ENCODE measurements around the gene NT5C1B. TPM values are rescaled to one million over a fixed set of nuclear protein-coding genes. Genes with fewer than 3 reads are reported as not detected.

NT5C1B gene
- total RNA-seq, 2 experiments from 2014 or later, result not detected

DNA sequence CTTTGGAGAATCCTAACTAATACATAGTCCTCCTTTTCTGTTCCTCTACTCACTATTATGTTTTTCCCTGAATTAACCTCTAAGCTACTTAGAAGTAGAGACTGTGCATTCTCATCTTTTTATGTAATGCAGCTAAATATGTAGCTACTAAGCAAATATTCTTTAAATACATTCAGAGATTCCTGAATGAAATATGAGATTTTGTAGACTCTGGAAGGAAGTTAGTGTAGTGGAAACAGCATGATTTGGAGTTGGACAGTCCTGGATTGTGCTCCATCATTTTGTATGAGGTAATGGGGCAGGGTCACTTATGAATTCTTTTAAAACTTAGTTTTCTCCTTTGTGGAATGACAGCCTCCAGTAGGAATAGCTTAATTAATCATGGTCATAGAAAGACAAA is 24.7 kb upstream of the NT5C1B start:
- Mint-ChIP-seq H3K4me1 (no peaks in the 10 kb centered on the region), H3K9me3 (ENCODE audit: low read depth) (peaks cover 2% of the 10 kb centered on the region), H3K4me3 (no peak overlapping the region), H3K27me3 (no peaks in the 10 kb centered on the region), H3K36me3 (ENCODE audit: low read depth) (peaks cover 8% of the 10 kb centered on the region), H3K27ac (no peak overlapping the region)
- ChIA-PET CTCF (no interaction called here), POLR2A (no interaction called here)
- intact Hi-C loops (cut with DNase I, micrococcal nuclease), result no loop called here
- DNase-seq (no peak), ATAC-seq (no peak)

DNA sequence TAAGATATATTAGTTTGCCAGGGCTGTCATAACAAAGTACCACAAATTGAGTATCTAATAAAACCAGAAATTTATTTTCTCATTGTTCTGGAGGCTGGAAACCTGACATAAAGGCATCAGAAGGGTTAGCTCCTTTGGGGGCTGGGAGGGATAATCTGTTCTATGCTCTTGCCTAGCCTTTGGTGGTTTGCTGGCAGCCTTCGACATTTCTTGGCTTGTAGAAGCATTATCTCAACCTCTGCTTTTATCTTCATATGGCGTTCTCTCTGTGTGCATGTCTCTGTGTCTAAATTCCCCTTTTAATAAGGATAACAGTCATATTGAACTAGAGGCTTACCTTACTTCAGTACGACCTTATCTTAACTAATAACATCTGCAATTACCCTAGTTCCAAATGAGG is 22.8 kb upstream of the NT5C1B start:
- H3K9me3 Mint-ChIP-seq (ENCODE audit: low read depth), result peaks cover 2% of the 10 kb centered on the region
- no peaks in the 10 kb centered on the region for H3K4me1 Mint-ChIP-seq

DNA sequence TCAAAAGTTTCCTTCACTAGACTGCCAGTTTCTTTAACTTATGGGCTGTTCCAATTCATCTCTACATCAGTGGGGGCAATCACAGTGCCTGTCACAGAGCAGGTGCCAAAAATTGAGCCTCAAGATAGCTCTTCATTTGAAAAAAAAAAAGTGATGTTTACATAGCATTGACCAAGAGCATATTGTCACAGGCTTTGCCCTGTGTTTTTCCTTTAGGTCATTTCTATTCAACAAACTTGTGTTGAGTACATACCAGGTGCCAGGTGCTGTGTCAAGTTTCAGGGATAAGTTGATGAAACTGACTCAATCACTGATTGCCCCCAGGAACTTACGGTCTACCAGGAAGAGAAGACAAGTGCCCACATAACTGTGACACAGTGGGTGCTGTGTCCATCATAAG is 22.2 kb upstream of the NT5C1B start:
- no peak for ATAC-seq
- no peak overlapping the region for H3K27ac Mint-ChIP-seq
- H3K4me1 Mint-ChIP-seq, result no peaks in the 10 kb centered on the region
- ChIA-PET POLR2A (no interaction called here), CTCF (interaction anchor here (0.7 kb wide), 1 partner anchor 22 kb away, joined by 3 read pairs; no protein-coding TSS in a partner anchor)
- no peak for DNase-seq
- no peaks in the 10 kb centered on the region for H3K27me3 Mint-ChIP-seq
- H3K36me3 Mint-ChIP-seq (ENCODE audit: low read depth), result peaks cover 4% of the 10 kb centered on the region
- intact Hi-C loops (cut with DNase I, micrococcal nuclease), result no loop called here
- peaks cover 2% of the 10 kb centered on the region for H3K9me3 Mint-ChIP-seq (ENCODE audit: low read depth)
- no peak overlapping the region for H3K4me3 Mint-ChIP-seq

More for the DNA sequence above, 22.8 kb upstream of the NT5C1B start:
- ChIA-PET CTCF (interaction anchor here (0.7 kb wide), 1 partner anchor 22 kb away, joined by 3 read pairs; no protein-coding TSS in a partner anchor), POLR2A (no interaction called here)
- intact Hi-C loops (cut with DNase I, micrococcal nuclease), result no loop called here
- no peak overlapping the region for H3K4me3 Mint-ChIP-seq
- no peaks in the 10 kb centered on the region for H3K27me3 Mint-ChIP-seq
- no peak for ATAC-seq
- no peak overlapping the region for H3K27ac Mint-ChIP-seq
- no peak for DNase-seq
- peaks cover 4% of the 10 kb centered on the region for H3K36me3 Mint-ChIP-seq (ENCODE audit: low read depth)

DNA sequence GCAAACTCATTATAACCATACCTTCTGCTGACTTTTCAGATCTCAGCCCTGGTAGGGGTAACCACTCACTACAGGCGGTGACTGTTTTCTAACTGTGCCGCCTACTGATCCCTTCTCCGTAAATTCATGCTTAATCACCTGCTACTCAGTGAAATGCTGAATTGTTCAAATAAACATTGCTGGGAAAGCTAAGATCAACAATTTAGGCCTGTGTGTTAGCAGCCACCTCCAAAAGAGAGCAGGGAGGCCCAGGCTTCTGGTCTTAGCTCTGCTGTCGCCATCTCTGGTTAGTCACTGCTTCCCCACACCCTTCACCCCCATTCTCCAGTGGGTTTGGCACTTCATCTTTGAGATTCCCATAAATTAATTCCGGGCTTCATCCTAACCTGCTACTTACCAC is 21.8 kb upstream of the NT5C1B start:
- ChIA-PET CTCF (interaction anchor here (0.7 kb wide), 1 partner anchor 1252 kb away, joined by 3 read pairs; no protein-coding TSS in a partner anchor), POLR2A (interaction anchor here (0.6 to 0.8 kb wide), 2 partner anchors 393 to 798 kb away, joined by 3 read pairs; no protein-coding TSS in a partner anchor)
- DNase-seq (no peak), ATAC-seq (no peak)
- Mint-ChIP-seq H3K27ac (no peak overlapping the region), H3K9me3 (ENCODE audit: low read depth) (peaks cover 2% of the 10 kb centered on the region), H3K36me3 (ENCODE audit: low read depth) (peaks cover 4% of the 10 kb centered on the region), H3K27me3 (no peaks in the 10 kb centered on the region), H3K4me1 (no peaks in the 10 kb centered on the region), H3K4me3 (no peak overlapping the region)
- intact Hi-C loops (cut with DNase I, micrococcal nuclease), result no loop called here

DNA sequence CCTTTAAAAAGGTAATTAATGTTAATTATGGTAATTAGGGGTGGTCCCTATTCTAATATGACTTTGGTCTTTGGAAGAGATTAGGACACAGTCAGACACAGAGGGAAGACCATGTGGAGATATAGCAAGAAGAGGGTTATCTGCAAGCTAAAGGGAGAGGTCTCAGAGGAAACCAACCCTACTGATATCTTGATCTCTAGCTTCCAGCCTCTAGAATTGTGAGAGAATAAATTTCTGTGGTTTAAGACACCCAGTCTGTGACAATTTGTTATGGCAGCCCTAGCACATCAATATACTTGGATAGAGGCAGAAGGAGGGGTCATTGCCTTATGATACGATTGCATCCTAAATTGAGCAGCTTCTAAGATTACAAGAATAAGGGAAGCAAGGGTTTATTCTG is 21.3 kb upstream of the NT5C1B start:
- ChIA-PET CTCF (interaction anchor here (0.7 kb wide), 1 partner anchor 1252 kb away, joined by 3 read pairs; no protein-coding TSS in a partner anchor), POLR2A (interaction anchor here (0.6 to 0.8 kb wide), 2 partner anchors 394 to 798 kb away, joined by 3 read pairs; no protein-coding TSS in a partner anchor)
- Mint-ChIP-seq H3K36me3 (ENCODE audit: low read depth) (peaks cover 3% of the 10 kb centered on the region), H3K27me3 (no peaks in the 10 kb centered on the region), H3K4me1 (no peaks in the 10 kb centered on the region), H3K27ac (no peak overlapping the region), H3K4me3 (no peak overlapping the region), H3K9me3 (ENCODE audit: low read depth) (peaks cover 1% of the 10 kb centered on the region)
- DNase-seq, result no peak
- no peak for ATAC-seq
- intact Hi-C loops (cut with DNase I, micrococcal nuclease), result no loop called here

DNA sequence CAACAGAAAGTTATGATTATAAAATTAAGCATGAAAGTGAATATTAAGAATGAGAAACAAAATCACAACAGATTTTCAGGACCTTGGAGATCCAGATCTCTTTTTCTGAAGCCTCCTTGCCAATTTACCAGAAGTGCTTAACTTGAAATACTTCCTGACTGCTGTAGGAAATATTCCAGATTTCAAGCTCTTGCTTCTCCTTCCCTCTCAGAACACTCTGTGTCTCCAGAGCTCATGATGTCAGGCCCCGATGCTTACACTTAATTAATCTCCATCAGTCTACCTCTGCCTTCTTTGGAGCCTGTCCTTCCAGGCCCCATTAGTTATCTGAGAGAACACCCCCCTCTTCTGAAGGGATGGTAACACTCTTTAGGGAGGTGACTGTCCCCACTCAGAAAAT is 20.7 kb upstream of the NT5C1B start:
- POLR2A ChIA-PET, result no interaction called here
- H3K9me3 Mint-ChIP-seq (ENCODE audit: low read depth), result no peaks in the 10 kb centered on the region
- no peaks in the 10 kb centered on the region for H3K27me3 Mint-ChIP-seq
- CTCF ChIA-PET, result interaction anchor here (0.6 kb wide), 1 partner anchor 722 kb away, joined by 3 read pairs; no protein-coding TSS in a partner anchor
- DNase-seq, result no peak
- no peak overlapping the region for H3K27ac Mint-ChIP-seq
- ATAC-seq, result no peak
- no peaks in the 10 kb centered on the region for H3K4me1 Mint-ChIP-seq
- intact Hi-C loops (cut with DNase I, micrococcal nuclease), result no loop called here
- H3K36me3 Mint-ChIP-seq (ENCODE audit: low read depth), result no peaks in the 10 kb centered on the region
- no peak overlapping the region for H3K4me3 Mint-ChIP-seq

DNA sequence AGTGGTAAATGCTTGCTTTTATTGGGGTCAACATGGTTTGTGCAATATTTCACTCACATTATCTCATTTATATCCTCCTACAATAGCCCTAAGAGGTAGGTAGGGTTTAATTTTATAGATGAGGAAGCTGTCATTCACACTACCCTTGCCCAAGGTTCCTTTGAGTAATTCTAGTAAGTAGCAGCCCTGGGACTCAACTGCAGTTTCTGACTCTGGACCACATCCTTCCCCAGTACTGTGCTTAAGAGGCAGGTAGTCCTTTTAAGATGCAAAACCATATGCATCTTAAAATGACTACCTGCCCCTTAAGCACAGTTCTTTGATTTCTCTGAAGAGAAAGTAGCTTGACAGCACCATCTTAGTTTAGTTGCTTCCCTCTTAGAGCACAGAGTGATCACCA is 15.7 kb upstream of the NT5C1B start:
- POLR2A ChIA-PET, result no interaction called here
- no peaks in the 10 kb centered on the region for H3K4me1 Mint-ChIP-seq
- CTCF ChIA-PET, result no interaction called here
- peak; percentile 30 for ATAC-seq
- H3K27ac Mint-ChIP-seq, result no peak overlapping the region
- no peaks in the 10 kb centered on the region for H3K36me3 Mint-ChIP-seq (ENCODE audit: low read depth)
- DNase-seq, result no peak
- no peaks in the 10 kb centered on the region for H3K27me3 Mint-ChIP-seq
- intact Hi-C loops (cut with DNase I, micrococcal nuclease), result no loop called here
- no peak overlapping the region for H3K4me3 Mint-ChIP-seq
- no peaks in the 10 kb centered on the region for H3K9me3 Mint-ChIP-seq (ENCODE audit: low read depth)

DNA sequence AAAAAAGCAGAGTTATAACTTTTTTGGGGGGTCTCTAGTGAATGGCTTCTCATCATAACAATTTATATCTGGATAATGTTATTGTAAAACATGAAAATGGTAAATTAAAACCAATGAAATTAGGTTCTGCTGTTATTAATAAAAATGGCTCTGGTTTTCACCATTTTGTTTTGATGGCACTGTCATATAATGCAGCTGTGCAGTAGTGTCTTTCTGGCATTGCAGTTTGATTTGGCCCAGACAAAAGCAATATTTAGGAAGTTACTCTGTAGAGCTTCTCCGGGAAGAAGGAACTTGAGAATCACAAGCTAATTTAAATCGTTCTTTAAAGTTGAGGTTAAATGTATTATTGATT is 15.1 kb upstream of the NT5C1B start:
- ATAC-seq (no peak), DNase-seq (no peak)
- Mint-ChIP-seq H3K36me3 (ENCODE audit: low read depth) (no peaks in the 10 kb centered on the region), H3K4me1 (no peaks in the 10 kb centered on the region), H3K27me3 (no peaks in the 10 kb centered on the region), H3K9me3 (ENCODE audit: low read depth) (no peaks in the 10 kb centered on the region), H3K27ac (no peak overlapping the region), H3K4me3 (no peak overlapping the region)
- intact Hi-C loops (cut with DNase I, micrococcal nuclease), result no loop called here
- ChIA-PET POLR2A (no interaction called here), CTCF (no interaction called here)

DNA sequence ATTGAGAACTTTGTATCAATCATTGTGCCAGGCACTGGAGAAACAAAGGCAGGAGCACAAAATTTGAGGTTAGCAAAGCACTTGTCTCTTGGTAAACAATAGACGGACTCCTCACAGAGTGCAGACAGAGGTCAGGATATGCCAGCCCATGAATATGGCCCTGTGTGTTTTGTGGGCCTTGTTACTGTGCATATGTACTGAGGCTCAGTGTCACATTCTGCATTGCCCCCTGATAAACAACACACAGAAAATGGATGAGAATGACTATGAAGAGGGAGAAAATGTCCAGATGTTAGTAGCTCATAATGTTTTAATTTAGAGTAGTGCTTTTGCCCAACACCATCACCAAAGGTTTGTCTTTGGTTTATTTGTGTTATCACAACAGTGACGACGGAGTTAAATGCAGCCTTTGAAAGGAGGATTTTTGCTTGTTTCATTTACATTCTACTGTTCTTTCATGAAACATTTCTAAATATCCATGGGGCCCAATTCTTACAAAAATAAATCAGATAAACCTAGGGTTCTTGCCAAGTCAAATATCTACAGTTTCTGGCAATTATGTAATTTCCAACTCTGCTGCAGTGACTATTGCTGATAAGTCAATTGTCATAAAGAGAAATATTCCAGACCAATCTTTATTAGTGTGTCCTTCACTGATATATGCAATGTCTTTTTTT is 14.6 kb upstream of the NT5C1B start:
- no peak overlapping the region for H3K27ac Mint-ChIP-seq
- ChIA-PET POLR2A (no interaction called here), CTCF (no interaction called here)
- no peak overlapping the region for H3K4me3 Mint-ChIP-seq
- no peaks in the 10 kb centered on the region for H3K27me3 Mint-ChIP-seq
- intact Hi-C loops (cut with DNase I, micrococcal nuclease), result no loop called here
- no peaks in the 10 kb centered on the region for H3K36me3 Mint-ChIP-seq (ENCODE audit: low read depth)
- H3K9me3 Mint-ChIP-seq (ENCODE audit: low read depth), result no peaks in the 10 kb centered on the region
- no peak for DNase-seq
- ATAC-seq, result no peak
- H3K4me1 Mint-ChIP-seq, result no peaks in the 10 kb centered on the region

DNA sequence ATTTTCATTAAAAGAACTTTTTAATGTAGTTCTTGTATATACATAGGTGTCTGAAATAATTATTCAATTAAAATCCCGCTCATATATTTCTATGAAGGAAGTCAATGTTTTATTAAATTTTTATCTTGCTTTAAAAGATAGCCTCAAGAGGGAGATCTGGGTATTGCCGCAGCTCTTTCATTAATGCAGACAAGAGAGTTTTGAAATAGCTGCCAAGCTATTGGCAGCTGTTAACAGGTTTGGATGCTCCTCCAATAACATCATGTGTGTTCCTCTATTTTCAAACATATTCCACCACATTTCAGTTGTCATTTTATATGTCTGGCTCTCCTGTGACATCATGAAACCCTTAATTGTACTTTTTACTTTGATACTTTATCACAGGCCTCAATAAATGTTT is 12.9 kb upstream of the NT5C1B start:
- ChIA-PET POLR2A (no interaction called here), CTCF (no interaction called here)
- DNase-seq (no peak), ATAC-seq (no peak)
- Mint-ChIP-seq H3K27ac (no peak overlapping the region), H3K36me3 (ENCODE audit: low read depth) (no peaks in the 10 kb centered on the region), H3K4me1 (no peaks in the 10 kb centered on the region), H3K27me3 (no peaks in the 10 kb centered on the region), H3K4me3 (no peak overlapping the region), H3K9me3 (ENCODE audit: low read depth) (no peaks in the 10 kb centered on the region)
- intact Hi-C loops (cut with DNase I, micrococcal nuclease), result no loop called here

DNA sequence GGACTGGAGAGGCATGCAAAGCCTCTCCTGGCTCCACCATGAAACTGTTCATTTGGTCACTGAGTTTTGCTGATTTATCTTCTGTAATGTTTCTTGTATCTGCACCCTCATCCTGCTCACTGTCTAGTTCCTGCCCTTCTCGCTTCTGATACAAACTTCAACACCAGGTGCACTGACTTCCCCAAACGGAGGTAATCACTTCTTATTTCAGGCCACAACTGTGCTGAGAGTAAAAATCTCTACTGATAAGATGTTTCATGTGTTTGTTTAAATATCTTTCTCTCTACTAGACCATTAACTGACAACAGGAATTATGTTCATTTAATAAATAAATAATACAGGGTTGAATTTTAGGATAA is 10.9 kb upstream of the NT5C1B start:
- DNase-seq (no peak), ATAC-seq (no peak)
- no peak overlapping the region for H3K4me3 Mint-ChIP-seq
- CTCF ChIA-PET, result no interaction called here
- H3K36me3 Mint-ChIP-seq (ENCODE audit: low read depth), result peaks cover 2% of the 10 kb centered on the region
- POLR2A ChIA-PET, result no interaction called here
- peaks cover 2% of the 10 kb centered on the region for H3K9me3 Mint-ChIP-seq (ENCODE audit: low read depth)
- intact Hi-C loops (cut with DNase I, micrococcal nuclease), result no loop called here
- no peak overlapping the region for H3K27ac Mint-ChIP-seq
- H3K27me3 Mint-ChIP-seq, result no peaks in the 10 kb centered on the region
- no peaks in the 10 kb centered on the region for H3K4me1 Mint-ChIP-seq

DNA sequence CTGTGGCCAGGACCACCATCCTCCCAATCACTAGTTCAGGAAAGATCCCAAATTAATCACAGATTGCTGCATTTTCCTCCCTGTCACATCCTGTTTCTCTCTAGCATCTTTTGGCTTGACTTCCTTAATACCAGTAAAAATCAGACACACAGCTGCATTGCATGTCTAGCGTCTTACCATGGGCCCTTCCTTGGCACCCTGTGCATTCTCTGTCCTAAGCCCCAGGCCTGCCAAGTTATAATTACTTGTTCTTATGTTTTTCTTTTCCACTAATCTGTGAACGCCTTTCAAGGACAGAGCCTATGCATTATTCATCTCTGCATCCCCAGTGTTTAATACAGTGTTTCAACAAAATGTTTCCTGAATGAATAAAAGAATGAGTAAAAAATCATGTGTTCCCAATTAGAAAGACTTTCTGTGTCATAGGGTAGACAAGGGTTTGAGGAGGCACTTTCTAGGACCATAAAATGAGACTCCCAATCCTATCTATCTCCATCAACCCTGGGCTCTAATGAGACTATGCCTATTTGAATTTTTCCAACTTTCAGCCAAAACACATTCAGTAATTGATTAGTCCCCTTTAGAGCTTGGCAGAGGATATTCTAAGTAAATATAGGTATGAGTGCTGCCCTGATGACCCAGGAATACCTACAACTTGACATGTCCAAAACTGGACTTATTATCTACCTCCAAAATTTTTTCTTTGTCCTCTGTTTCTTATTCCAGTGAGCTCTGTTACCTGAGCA is 10.3 kb upstream of the NT5C1B start:
- ATAC-seq (no peak), DNase-seq (no peak)
- Mint-ChIP-seq H3K4me1 (no peaks in the 10 kb centered on the region), H3K27me3 (no peaks in the 10 kb centered on the region), H3K27ac (no peak overlapping the region), H3K4me3 (no peak overlapping the region), H3K9me3 (ENCODE audit: low read depth) (peaks cover 2% of the 10 kb centered on the region), H3K36me3 (ENCODE audit: low read depth) (peaks cover 2% of the 10 kb centered on the region)
- ChIA-PET POLR2A (interaction anchor here (0.6 kb wide), 1 partner anchor 1270 kb away, joined by 6 read pairs; no protein-coding TSS in a partner anchor), CTCF (no interaction called here)
- intact Hi-C loops (cut with DNase I, micrococcal nuclease), result no loop called here
